GM12878 (cell line): Measurements from ENCODE around the gene REL.

Experiments
- CTCF ChIP-seq, 3 experiments: IDR thresholded peaks in 2 of 3; conservative IDR thresholded peaks in 1 of 3; 2 replicates each; pipeline ENCODE4 v1.5.1; 2011; ENCODE audit warnings: low read depth in 3 of 3, low read length in 3 of 3, mild to moderate bottlenecking in 3 of 3, control low read depth in 2 of 3, moderate library complexity in 2 of 3, inconsistent platforms in 1 of 3, mixed read lengths in 1 of 3; ENCODE audit not compliant: control insufficient read depth in 2 of 3, insufficient read depth in 1 of 3; ENCODE audit errors: extremely low read depth in 1 of 3
- EP300 ChIP-seq, 2 experiments: fragments of 150-350 bp in 1 of 2; IDR thresholded peaks; 2 replicates each; pipeline ENCODE4 v1.6.1; 2011 to 2012; ENCODE audit warnings: low read depth in 2 of 2, low read length in 2 of 2, borderline replicate concordance in 1 of 2, improper control_type of control experiment in 1 of 2, inconsistent platforms in 1 of 2; ENCODE audit not compliant: control insufficient read depth in 1 of 2
- FOS ChIP-seq: IDR thresholded peaks from 3 replicates; pipeline ENCODE4 v1.6.1; 2011; ENCODE audit warnings: borderline replicate concordance; ENCODE audit not compliant: insufficient read length; ENCODE audit errors: extremely low read depth
- FOXM1 ChIP-seq: IDR thresholded peaks from 2 replicates; pipeline ENCODE4 v1.6.1; 2012; ENCODE audit warnings: low read depth, mild to moderate bottlenecking, inconsistent platforms, low read length, moderate library complexity
- MYC ChIP-seq: IDR thresholded peaks from 2 replicates; pipeline ENCODE4 v1.6.1; 2011; ENCODE audit warnings: mild to moderate bottlenecking, low read length, moderate library complexity, inconsistent platforms; ENCODE audit not compliant: insufficient read depth, insufficient replicate concordance, insufficient read length, severe bottlenecking
- NRF1 ChIP-seq: conservative IDR thresholded peaks from 2 replicates; pipeline ENCODE4 v1.6.1; 2011; ENCODE audit warnings: mild to moderate bottlenecking, low read depth, low read length, improper control_type of control experiment
- TCF12 ChIP-seq: IDR thresholded peaks from 2 replicates; pipeline ENCODE4 v1.6.1; 2011; ENCODE audit warnings: low read depth, mild to moderate bottlenecking, low read length
- ZBTB40 ChIP-seq: fragments of 450-650 bp; IDR thresholded peaks from 2 replicates; pipeline ENCODE4 v1.6.1; 2016; ENCODE audit warnings: mild to moderate bottlenecking, moderate library complexity, borderline replicate concordance
- TF ChIP-seq, protein P1 (sequence below): IDR thresholded peaks from 2 replicates; pipeline ENCODE4 v1.6.1; 2012; ENCODE audit warnings: low read depth, low read length, improper control_type of control experiment

GRCh38 chr2:60948926-60949579 is 67.7 kb downstream of the REL start:
- TF ChIP-seq TCF12 (no peak), FOS (no peak), CTCF (IDR thresholded peaks at IDR 0.05 in 2 of 3, conservative IDR thresholded peaks at IDR 0.05 in 1 of 3; ENCODE audit: control insufficient read depth in 2 of 3, extremely low read depth in 1 of 3, insufficient read depth in 1 of 3, low read depth in 3 of 3, low read length in 3 of 3) (no peak), EP300 (IDR thresholded peaks at IDR 0.05; ENCODE audit: borderline replicate concordance in 1 of 2, control insufficient read depth in 1 of 2, low read depth in 2 of 2, low read length in 2 of 2) (no peak), FOXM1 (no peak), MYC (no peak), ZBTB40 (no peak), NRF1 (no peak)
- TF ChIP-seq, protein P1, sequence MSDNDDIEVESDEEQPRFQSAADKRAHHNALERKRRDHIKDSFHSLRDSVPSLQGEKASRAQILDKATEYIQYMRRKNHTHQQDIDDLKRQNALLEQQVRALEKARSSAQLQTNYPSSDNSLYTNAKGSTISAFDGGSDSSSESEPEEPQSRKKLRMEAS: no peak
